ENCODE data around the gene BRPF3.

The BRPF3 gene

GRCh38 chr6:36246506-36247268 lies 50.1 kb downstream of the BRPF3 start:
- H3K4me3 ChIP-seq (ENCODE audit: low read depth, low read length): no peak overlapping the region
- DNase-seq (ENCODE audit: low read depth): peak; percentile 51
- TF ChIP-seq, protein P1, sequence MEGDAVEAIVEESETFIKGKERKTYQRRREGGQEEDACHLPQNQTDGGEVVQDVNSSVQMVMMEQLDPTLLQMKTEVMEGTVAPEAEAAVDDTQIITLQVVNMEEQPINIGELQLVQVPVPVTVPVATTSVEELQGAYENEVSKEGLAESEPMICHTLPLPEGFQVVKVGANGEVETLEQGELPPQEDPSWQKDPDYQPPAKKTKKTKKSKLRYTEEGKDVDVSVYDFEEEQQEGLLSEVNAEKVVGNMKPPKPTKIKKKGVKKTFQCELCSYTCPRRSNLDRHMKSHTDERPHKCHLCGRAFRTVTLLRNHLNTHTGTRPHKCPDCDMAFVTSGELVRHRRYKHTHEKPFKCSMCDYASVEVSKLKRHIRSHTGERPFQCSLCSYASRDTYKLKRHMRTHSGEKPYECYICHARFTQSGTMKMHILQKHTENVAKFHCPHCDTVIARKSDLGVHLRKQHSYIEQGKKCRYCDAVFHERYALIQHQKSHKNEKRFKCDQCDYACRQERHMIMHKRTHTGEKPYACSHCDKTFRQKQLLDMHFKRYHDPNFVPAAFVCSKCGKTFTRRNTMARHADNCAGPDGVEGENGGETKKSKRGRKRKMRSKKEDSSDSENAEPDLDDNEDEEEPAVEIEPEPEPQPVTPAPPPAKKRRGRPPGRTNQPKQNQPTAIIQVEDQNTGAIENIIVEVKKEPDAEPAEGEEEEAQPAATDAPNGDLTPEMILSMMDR (conservative IDR thresholded peaks at IDR 0.05; ENCODE audit: low read depth, low read length): no peak

GRCh38 chr6:36247693-36248092 lies 51.1 kb downstream of the BRPF3 start:
- H3K4me3 ChIP-seq (ENCODE audit: low read depth, low read length): no peak overlapping the region
- peak; percentile 57 for DNase-seq (ENCODE audit: low read depth)
- TF ChIP-seq, protein P1 (conservative IDR thresholded peaks at IDR 0.05; ENCODE audit: low read depth, low read length): no peak

- TF ChIP-seq, protein P1 (conservative IDR thresholded peaks at IDR 0.05; ENCODE audit: low read depth, low read length): peak; percentile 44
- DNase-seq (ENCODE audit: low read depth): peak; percentile 93
- H3K4me3 ChIP-seq (ENCODE audit: low read depth, low read length): no peak overlapping the region
These were observed 52.4 kb downstream of the BRPF3 start for GRCh38 chr6:36248980-36249379.

DNA sequence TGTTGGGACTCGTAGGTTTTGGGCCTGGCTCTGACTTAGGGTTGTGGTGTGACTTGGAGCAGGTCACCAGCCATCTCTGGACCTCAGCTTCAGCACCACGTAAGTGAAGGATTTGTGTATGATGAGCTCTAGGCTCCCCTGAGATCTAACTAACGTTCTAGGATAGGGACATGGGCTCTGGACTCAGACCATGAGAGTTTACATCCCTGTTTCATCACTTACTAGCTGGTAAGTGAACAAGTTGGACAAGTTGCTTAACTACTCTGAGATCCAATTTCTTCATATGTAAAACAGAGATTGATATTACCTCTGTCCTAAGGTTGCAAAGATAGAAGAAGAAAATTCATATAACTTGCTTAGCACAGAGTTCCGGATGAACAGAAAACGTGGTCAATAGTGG lies 53.0 kb downstream of the BRPF3 start:
- DNase-seq (ENCODE audit: low read depth): peak; percentile 64
- TF ChIP-seq, protein P1 (conservative IDR thresholded peaks at IDR 0.05; ENCODE audit: low read depth, low read length): no peak
- H3K4me3 ChIP-seq (ENCODE audit: low read depth, low read length): no peak overlapping the region

- TF ChIP-seq, protein P1 (conservative IDR thresholded peaks at IDR 0.05; ENCODE audit: low read depth, low read length): no peak
- DNase-seq (ENCODE audit: low read depth): peak; percentile 12
- no peak overlapping the region for H3K4me3 ChIP-seq (ENCODE audit: low read depth, low read length)
These were observed 55.5 kb downstream of the BRPF3 start for GRCh38 chr6:36252005-36252404.

DNA sequence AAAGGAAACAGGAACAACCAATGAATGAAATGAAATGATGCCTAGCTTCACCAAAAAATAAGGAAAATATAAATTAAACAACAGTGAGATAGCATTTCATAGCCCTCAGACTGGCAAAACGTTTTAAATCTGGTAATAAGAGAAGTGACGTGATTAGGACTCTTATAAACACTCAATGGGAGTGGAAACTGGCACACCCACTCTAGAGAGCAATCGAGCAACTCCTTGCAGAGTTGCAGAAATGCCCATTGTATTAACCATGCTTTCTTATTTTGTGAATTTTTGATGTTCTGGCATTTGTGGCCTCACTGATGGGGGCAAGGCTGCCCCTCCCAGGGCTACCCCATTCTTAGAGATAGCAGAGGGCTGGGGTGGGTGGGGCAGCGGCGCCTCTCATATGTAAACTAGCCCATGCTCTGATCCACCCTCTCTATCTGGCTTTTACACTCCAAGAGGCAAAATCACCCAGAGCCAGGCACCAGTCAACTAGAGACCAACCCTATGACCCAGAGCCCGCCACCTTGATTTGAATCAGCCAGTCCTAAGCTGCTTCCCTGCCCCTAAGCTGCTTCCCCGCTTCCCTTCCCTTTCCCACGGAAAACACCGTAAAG lies 67.0 kb downstream of the BRPF3 start:
- DNase-seq (ENCODE audit: low read depth): no peak
- TF ChIP-seq, protein P1 (conservative IDR thresholded peaks at IDR 0.05; ENCODE audit: low read depth, low read length): no peak
- H3K4me3 ChIP-seq (ENCODE audit: low read depth, low read length): no peak overlapping the region

GRCh38 chr6:36265744-36266143 lies 69.2 kb downstream of the BRPF3 start:
- TF ChIP-seq, protein P1 (conservative IDR thresholded peaks at IDR 0.05; ENCODE audit: low read depth, low read length): no peak
- no peak overlapping the region for H3K4me3 ChIP-seq (ENCODE audit: low read depth, low read length)
- DNase-seq (ENCODE audit: low read depth): no peak

Data from choroid plexus epithelial cell (primary cell).